HepG2 (cell line): ENCODE data around the gene PIM3. TPM values are rescaled to one million over a fixed set of nuclear protein-coding genes. Genes with fewer than 3 reads are reported as not detected.

ENCODE experiments used
- ATF3 ChIP-seq: sonication (generic); formaldehyde crosslinking; IDR thresholded peaks from 2 replicates; pipeline ENCODE4 v1.4.0; 2020; ENCODE audit warnings: missing genetic modification reagents
- ATF7 ChIP-seq, 2 experiments: fragments of 450-650 bp in 1 of 2; sonication (generic) in 1 of 2; formaldehyde crosslinking in 1 of 2; IDR thresholded peaks; 2 replicates each; pipeline versions ENCODE4 v1.4.0 to v1.6.1; 2016 to 2020; ENCODE audit warnings: antibody characterized with exemption in 1 of 2, mild to moderate bottlenecking in 1 of 2, missing genetic modification reagents in 1 of 2
- FOXJ3 ChIP-seq: sonication (generic); formaldehyde crosslinking; IDR thresholded peaks from 2 replicates; pipeline ENCODE4 v1.4.0; 2020; ENCODE audit warnings: missing genetic modification reagents, mild to moderate bottlenecking, borderline replicate concordance
- HOXA9 ChIP-seq: sonication (generic); formaldehyde crosslinking; IDR thresholded peaks from 2 replicates; pipeline ENCODE4 v1.8.1; 2022; ENCODE audit warnings: missing genetic modification reagents, mild to moderate bottlenecking, moderate library complexity, borderline replicate concordance
- JUND ChIP-seq: sonication (generic); formaldehyde crosslinking; IDR thresholded peaks from 2 replicates; pipeline ENCODE4 v1.8.0; 2022; ENCODE audit warnings: mild to moderate bottlenecking, missing genetic modification reagents
- MED1 ChIP-seq: sonication (generic); formaldehyde crosslinking; IDR thresholded peaks from 2 replicates; pipeline ENCODE4 v1.4.0; 2020; ENCODE audit warnings: missing genetic modification reagents
- MLXIP ChIP-seq: sonication (generic); formaldehyde crosslinking; IDR thresholded peaks from 2 replicates; pipeline ENCODE4 v1.9.0; 2021; ENCODE audit warnings: missing genetic modification reagents, borderline replicate concordance
- STAG1 ChIP-seq: sonication (generic); formaldehyde crosslinking; IDR thresholded peaks from 2 replicates; pipeline ENCODE4 v1.4.0; 2020; ENCODE audit warnings: missing genetic modification reagents
- ZNF225 ChIP-seq: sonication (generic); formaldehyde crosslinking; IDR thresholded peaks from 2 replicates; pipeline ENCODE4 v1.4.0; 2020; ENCODE audit warnings: mild to moderate bottlenecking, missing genetic modification reagents
- ZSCAN31 ChIP-seq: sonication (generic); formaldehyde crosslinking; IDR thresholded peaks from 2 replicates; pipeline ENCODE4 v1.5.0; 2020; ENCODE audit warnings: low read depth, mild to moderate bottlenecking, missing genetic modification reagents
- polyA plus RNA-seq, 8 experiments: library from polyadenylated mRNA; depleted of rRNA in 3 of 8; stranded (reverse) in 7 of 8; unstranded in 1 of 8; fragments of >200 nt; fragmentation: Illumina TruSeq in 4 of 8; extraction: Trizol in 4 of 8; gene quantifications; 2 replicates each; pipeline versions ENCODE4 v1.2.1 to v1.2.3, GENCODE V29; 2011 to 2016; ENCODE audit warnings: low read depth in 4 of 8, missing spikeins in 1 of 8, mixed read lengths in 1 of 8; ENCODE audit not compliant: insufficient read depth in 1 of 8
- total RNA-seq, 5 experiments: library from RNA; depleted of rRNA; stranded (reverse); fragments of >200 nt; fragmentation: Illumina TruSeq; extraction: Trizol; gene quantifications; 2 replicates each; pipeline ENCODE4 v1.2.3, GENCODE V29; 2016; ENCODE audit warnings: low read depth in 1 of 5
- TF ChIP-seq, protein P1 (sequence below): IDR thresholded peaks from 2 replicates; pipeline ENCODE4 v1.4.0; 2020; ENCODE audit warnings: mild to moderate bottlenecking, missing genetic modification reagents
- TF ChIP-seq, protein P2 (sequence below): sonication (generic); formaldehyde crosslinking; IDR thresholded peaks from 2 replicates; pipeline ENCODE4 v1.4.0; 2020; ENCODE audit warnings: missing genetic modification reagents

Gene PIM3
- total and polyA plus RNA-seq, 2 of the 13 experiments (the other 11 are each of a cell fraction or from before 2014, with no cell fraction given), result 21.6 to 31.2 TPM

DNA sequence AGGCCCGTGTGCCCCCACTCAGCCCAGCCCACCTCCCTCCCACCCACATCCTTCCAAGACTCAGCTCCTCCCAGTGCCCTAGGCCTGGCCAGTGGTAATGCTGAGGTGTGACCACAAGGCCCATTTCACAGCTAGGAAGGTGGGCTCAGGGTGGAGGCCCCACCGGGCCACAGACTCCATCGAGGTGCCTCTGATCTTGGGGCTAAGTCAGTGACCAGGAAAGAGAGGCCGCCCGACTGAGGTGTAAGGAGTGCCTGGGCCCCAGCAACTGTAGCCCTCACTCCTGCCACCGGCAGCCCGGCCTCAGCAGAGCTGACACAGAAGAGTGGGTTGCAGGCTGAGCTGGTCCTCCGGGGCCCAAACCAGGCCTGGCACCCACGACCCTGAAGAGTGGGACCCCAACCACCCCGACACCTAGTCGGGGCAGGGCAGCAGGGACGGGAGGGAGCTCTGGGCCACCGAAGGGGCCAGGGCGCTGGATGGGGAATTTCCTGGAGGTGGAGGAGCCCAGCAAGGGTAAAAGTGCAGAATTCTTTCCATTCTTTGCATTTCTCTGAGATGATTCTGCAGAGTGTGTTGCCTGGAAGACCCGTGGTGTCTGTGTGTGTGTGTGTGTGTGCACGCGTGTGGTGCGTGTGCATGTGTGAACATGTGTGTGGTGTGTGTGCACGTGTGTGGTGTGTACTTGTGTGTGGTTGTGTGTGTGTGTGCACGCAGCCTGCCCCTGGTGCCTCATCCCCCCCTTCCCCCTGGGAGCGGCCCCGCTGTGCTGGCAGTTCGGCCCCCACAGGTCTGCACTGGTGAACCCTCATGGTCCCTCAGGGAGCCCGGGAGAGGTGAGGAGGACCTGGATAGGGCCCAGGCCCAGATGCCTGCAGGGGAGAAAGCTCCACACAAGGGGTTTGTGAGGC is 8.3 kb upstream of the PIM3 start (continued):
- TF ChIP-seq MED1 (CRISPR knock-in tag) (peak; percentile 89), ATF7 (IDR thresholded peaks at IDR 0.05) (peak; percentile 58; the same call in 1 of the 2 replicates), ATF7 (CRISPR knock-in tag; IDR thresholded peaks at IDR 0.05) (peak; percentile 92), STAG1 (no peak), ZSCAN31 (CRISPR knock-in tag) (no peak), FOXJ3 (peak; percentile 14; the same call in 1 of the 2 replicates), JUND (CRISPR knock-in tag) (peak; percentile 89), ATF3 (CRISPR knock-in tag) (peak; percentile 87), ZNF225 (CRISPR knock-in tag) (no peak; the same call in 1 of the 2 replicates), MLXIP (peak; percentile 76; the same call in 1 of the 2 replicates), HOXA9 (CRISPR knock-in tag) (no peak)
- TF ChIP-seq, protein P1, sequence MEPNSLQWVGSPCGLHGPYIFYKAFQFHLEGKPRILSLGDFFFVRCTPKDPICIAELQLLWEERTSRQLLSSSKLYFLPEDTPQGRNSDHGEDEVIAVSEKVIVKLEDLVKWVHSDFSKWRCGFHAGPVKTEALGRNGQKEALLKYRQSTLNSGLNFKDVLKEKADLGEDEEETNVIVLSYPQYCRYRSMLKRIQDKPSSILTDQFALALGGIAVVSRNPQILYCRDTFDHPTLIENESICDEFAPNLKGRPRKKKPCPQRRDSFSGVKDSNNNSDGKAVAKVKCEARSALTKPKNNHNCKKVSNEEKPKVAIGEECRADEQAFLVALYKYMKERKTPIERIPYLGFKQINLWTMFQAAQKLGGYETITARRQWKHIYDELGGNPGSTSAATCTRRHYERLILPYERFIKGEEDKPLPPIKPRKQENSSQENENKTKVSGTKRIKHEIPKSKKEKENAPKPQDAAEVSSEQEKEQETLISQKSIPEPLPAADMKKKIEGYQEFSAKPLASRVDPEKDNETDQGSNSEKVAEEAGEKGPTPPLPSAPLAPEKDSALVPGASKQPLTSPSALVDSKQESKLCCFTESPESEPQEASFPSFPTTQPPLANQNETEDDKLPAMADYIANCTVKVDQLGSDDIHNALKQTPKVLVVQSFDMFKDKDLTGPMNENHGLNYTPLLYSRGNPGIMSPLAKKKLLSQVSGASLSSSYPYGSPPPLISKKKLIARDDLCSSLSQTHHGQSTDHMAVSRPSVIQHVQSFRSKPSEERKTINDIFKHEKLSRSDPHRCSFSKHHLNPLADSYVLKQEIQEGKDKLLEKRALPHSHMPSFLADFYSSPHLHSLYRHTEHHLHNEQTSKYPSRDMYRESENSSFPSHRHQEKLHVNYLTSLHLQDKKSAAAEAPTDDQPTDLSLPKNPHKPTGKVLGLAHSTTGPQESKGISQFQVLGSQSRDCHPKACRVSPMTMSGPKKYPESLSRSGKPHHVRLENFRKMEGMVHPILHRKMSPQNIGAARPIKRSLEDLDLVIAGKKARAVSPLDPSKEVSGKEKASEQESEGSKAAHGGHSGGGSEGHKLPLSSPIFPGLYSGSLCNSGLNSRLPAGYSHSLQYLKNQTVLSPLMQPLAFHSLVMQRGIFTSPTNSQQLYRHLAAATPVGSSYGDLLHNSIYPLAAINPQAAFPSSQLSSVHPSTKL (CRISPR knock-in tag), result peak; percentile 81
- TF ChIP-seq, protein P2, sequence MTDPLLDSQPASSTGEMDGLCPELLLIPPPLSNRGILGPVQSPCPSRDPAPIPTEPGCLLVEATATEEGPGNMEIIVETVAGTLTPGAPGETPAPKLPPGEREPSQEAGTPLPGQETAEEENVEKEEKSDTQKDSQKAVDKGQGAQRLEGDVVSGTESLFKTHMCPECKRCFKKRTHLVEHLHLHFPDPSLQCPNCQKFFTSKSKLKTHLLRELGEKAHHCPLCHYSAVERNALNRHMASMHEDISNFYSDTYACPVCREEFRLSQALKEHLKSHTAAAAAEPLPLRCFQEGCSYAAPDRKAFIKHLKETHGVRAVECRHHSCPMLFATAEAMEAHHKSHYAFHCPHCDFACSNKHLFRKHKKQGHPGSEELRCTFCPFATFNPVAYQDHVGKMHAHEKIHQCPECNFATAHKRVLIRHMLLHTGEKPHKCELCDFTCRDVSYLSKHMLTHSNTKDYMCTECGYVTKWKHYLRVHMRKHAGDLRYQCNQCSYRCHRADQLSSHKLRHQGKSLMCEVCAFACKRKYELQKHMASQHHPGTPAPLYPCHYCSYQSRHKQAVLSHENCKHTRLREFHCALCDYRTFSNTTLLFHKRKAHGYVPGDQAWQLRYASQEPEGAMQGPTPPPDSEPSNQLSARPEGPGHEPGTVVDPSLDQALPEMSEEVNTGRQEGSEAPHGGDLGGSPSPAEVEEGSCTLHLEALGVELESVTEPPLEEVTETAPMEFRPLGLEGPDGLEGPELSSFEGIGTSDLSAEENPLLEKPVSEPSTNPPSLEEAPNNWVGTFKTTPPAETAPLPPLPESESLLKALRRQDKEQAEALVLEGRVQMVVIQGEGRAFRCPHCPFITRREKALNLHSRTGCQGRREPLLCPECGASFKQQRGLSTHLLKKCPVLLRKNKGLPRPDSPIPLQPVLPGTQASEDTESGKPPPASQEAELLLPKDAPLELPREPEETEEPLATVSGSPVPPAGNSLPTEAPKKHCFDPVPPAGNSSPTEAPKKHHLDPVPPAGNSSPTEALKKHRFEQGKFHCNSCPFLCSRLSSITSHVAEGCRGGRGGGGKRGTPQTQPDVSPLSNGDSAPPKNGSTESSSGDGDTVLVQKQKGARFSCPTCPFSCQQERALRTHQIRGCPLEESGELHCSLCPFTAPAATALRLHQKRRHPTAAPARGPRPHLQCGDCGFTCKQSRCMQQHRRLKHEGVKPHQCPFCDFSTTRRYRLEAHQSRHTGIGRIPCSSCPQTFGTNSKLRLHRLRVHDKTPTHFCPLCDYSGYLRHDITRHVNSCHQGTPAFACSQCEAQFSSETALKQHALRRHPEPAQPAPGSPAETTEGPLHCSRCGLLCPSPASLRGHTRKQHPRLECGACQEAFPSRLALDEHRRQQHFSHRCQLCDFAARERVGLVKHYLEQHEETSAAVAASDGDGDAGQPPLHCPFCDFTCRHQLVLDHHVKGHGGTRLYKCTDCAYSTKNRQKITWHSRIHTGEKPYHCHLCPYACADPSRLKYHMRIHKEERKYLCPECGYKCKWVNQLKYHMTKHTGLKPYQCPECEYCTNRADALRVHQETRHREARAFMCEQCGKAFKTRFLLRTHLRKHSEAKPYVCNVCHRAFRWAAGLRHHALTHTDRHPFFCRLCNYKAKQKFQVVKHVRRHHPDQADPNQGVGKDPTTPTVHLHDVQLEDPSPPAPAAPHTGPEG, result peak; percentile 54; the same call in 1 of the 2 replicates
